ENCODE results near the gene PTPRT.

Gene PTPRT

DNA sequence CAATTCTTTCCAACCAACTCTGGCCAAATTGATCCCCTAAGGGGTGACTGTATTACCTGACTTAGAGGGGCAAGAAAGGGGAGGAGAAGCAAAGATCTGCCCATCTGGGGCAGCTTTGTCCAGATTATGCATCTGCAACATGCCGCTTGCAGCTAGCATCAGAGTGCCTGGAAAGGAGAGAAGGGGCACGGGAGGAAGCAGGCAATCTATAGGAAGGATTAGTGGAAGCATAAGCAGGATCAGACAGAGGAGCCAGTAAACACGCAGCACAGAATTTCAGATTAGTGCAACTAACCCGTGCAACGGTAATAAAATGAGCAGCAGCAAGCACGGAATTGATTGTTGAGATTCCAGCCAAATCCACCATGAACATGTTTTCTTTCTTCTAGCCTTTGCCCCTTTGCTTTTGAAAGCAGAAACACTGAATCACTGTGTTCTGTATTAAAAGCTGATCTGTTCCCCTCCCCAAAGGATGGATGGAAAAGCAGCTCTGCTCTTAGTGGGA is 927.9 kb downstream of the PTPRT start:
- H3K9me2 ChIP-seq (replicated peaks; ENCODE audit: insufficient read depth, low read length) = no peaks in the 10 kb centered on the region
- H3K4me2 ChIP-seq (ENCODE audit: low read depth, low read length, poor library complexity, severe bottlenecking) = no peak overlapping the region
- no peak overlapping the region for H3K27ac ChIP-seq (ENCODE audit: low read depth, low read length)
- H3F3A ChIP-seq (ENCODE audit: insufficient read depth) = no peaks in the 10 kb centered on the region
- TF ChIP-seq EZH2phosphoT487 (conservative IDR thresholded peaks at IDR 0.05; ENCODE audit: low read length) = no peak
- TF ChIP-seq, protein P1, sequence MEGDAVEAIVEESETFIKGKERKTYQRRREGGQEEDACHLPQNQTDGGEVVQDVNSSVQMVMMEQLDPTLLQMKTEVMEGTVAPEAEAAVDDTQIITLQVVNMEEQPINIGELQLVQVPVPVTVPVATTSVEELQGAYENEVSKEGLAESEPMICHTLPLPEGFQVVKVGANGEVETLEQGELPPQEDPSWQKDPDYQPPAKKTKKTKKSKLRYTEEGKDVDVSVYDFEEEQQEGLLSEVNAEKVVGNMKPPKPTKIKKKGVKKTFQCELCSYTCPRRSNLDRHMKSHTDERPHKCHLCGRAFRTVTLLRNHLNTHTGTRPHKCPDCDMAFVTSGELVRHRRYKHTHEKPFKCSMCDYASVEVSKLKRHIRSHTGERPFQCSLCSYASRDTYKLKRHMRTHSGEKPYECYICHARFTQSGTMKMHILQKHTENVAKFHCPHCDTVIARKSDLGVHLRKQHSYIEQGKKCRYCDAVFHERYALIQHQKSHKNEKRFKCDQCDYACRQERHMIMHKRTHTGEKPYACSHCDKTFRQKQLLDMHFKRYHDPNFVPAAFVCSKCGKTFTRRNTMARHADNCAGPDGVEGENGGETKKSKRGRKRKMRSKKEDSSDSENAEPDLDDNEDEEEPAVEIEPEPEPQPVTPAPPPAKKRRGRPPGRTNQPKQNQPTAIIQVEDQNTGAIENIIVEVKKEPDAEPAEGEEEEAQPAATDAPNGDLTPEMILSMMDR (IDR thresholded peaks at IDR 0.05; ENCODE audit: insufficient read depth, low read length, poor library complexity, severe bottlenecking) = no peak
- no peak overlapping the region for H2AFZ ChIP-seq (ENCODE audit: low read depth, low read length, severe bottlenecking)
- no peak overlapping the region for H3K9ac ChIP-seq (ENCODE audit: low read length)
- H3K27me3 ChIP-seq (ENCODE audit: low read length) = no peaks in the 10 kb centered on the region
- no peaks in the 10 kb centered on the region for H3K9me3 ChIP-seq (ENCODE audit: insufficient read depth, low read length)
- no peak overlapping the region for H3K4me3 ChIP-seq (ENCODE audit: insufficient read depth, low read length, poor library complexity, severe bottlenecking)
- H4K20me1 ChIP-seq (ENCODE audit: low read depth, low read length) = no peaks in the 10 kb centered on the region
- no peaks in the 10 kb centered on the region for H3K79me2 ChIP-seq (ENCODE audit: insufficient read depth, low read length)
- no peaks in the 10 kb centered on the region for H3K36me3 ChIP-seq (ENCODE audit: low read length)

DNA sequence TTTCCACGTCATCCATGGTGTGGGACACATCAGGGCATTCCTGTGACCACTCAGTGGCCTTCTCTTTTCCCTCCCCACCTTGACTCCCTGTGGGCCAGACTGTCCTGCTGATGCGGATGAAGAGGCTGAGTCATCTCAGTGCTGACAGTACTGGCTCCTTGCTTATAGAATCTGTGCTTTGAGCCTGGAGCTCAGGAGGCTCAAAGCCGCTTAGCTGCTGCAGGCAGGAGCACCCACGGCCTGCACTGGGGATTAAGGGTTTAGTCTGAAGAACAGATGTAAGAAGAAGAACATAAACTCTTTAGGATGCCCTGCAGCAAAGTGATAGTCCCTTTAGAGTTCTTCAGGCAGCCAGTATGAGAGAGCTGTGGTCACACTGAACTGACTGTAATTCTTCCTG is 929.5 kb downstream of the PTPRT start:
- Histone ChIP-seq H3K36me3 (ENCODE audit: low read length) (no peaks in the 10 kb centered on the region), H3K79me2 (ENCODE audit: insufficient read depth, low read length) (no peaks in the 10 kb centered on the region), H3K9ac (ENCODE audit: low read length) (no peak overlapping the region), H3K9me3 (ENCODE audit: insufficient read depth, low read length) (no peaks in the 10 kb centered on the region), H2AFZ (ENCODE audit: low read depth, low read length, severe bottlenecking) (no peak overlapping the region), H3K27ac (ENCODE audit: low read depth, low read length) (no peak overlapping the region), H3F3A (ENCODE audit: insufficient read depth) (no peaks in the 10 kb centered on the region), H3K9me2 (replicated peaks; ENCODE audit: insufficient read depth, low read length) (no peaks in the 10 kb centered on the region), H3K4me2 (ENCODE audit: low read depth, low read length, poor library complexity, severe bottlenecking) (no peak overlapping the region), H3K27me3 (ENCODE audit: low read length) (no peaks in the 10 kb centered on the region), H4K20me1 (ENCODE audit: low read depth, low read length) (no peaks in the 10 kb centered on the region), H3K4me3 (ENCODE audit: insufficient read depth, low read length, poor library complexity, severe bottlenecking) (no peak overlapping the region)
- TF ChIP-seq, protein P1 (IDR thresholded peaks at IDR 0.05; ENCODE audit: insufficient read depth, low read length, poor library complexity, severe bottlenecking) = no peak
- TF ChIP-seq EZH2phosphoT487 (conservative IDR thresholded peaks at IDR 0.05; ENCODE audit: low read length) = no peak

DNA sequence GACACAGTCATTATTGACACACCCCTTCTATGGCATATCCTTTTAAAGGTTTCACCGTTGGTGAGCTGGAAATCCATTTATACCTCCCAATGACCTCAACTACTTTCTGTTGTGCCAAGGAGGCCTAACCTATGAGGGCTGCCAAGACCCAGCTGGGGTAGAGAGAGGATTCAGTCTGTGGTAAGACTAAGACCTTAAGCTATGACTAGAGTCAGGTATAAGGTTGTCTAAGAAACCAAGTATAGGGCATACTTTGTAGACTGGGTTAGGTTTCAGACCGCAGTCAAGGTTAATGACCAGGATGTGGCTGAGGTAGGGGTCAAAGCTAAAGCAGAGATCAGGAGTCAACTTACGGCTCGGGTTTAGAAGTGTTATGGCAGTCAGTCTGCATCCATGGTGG is 930.3 kb downstream of the PTPRT start:
- no peak overlapping the region for H3K4me3 ChIP-seq (ENCODE audit: insufficient read depth, low read length, poor library complexity, severe bottlenecking)
- H3K9ac ChIP-seq (ENCODE audit: low read length) = no peak overlapping the region
- H3K9me2 ChIP-seq (replicated peaks; ENCODE audit: insufficient read depth, low read length) = no peaks in the 10 kb centered on the region
- no peak for TF ChIP-seq EZH2phosphoT487 (conservative IDR thresholded peaks at IDR 0.05; ENCODE audit: low read length)
- no peaks in the 10 kb centered on the region for H3F3A ChIP-seq (ENCODE audit: insufficient read depth)
- H3K27me3 ChIP-seq (ENCODE audit: low read length) = no peaks in the 10 kb centered on the region
- H3K79me2 ChIP-seq (ENCODE audit: insufficient read depth, low read length) = no peaks in the 10 kb centered on the region
- H3K4me2 ChIP-seq (ENCODE audit: low read depth, low read length, poor library complexity, severe bottlenecking) = no peak overlapping the region
- H3K9me3 ChIP-seq (ENCODE audit: insufficient read depth, low read length) = no peaks in the 10 kb centered on the region
- no peak overlapping the region for H2AFZ ChIP-seq (ENCODE audit: low read depth, low read length, severe bottlenecking)
- no peaks in the 10 kb centered on the region for H3K36me3 ChIP-seq (ENCODE audit: low read length)
- no peak overlapping the region for H3K27ac ChIP-seq (ENCODE audit: low read depth, low read length)
- H4K20me1 ChIP-seq (ENCODE audit: low read depth, low read length) = no peaks in the 10 kb centered on the region

DNA sequence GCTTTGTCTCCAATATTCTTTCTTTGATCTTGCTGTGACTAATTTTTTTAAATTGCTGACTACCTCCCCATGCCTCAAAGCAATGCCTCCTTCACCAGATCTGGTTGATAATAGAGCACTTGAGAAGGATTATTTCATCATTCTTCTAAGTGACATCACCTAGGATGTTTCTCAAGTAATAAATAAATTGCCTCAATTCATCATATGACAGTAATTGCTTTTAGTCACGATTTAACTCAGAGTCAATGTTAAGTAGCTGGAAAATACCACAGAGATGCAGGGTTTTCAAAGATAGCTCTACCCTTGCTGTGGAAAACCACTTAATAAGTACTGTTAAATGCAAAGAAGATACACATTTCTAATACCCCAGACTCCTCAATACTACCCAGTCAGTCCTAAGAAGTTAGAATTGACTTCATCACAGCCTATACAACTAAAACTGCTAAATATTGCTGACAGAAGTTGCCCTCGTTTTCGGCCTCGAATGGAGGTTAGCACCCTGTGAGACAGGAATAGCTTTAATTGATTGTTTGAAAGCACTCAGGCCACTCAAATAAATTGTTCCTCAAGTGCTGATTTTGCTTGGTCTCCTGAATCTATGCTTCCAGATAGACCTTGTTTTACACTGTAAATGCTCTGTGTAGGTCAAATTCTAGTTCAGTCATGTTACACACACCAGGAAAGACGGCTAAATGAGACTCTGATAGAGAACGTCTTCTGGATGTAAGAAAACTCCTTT is 931.0 kb downstream of the PTPRT start:
- TF ChIP-seq, protein P1 (IDR thresholded peaks at IDR 0.05; ENCODE audit: insufficient read depth, low read length, poor library complexity, severe bottlenecking) = no peak
- no peak for TF ChIP-seq EZH2phosphoT487 (conservative IDR thresholded peaks at IDR 0.05; ENCODE audit: low read length)
- no peaks in the 10 kb centered on the region for H3K36me3 ChIP-seq (ENCODE audit: low read length)
- H2AFZ ChIP-seq (ENCODE audit: low read depth, low read length, severe bottlenecking) = no peak overlapping the region
- H3K9me2 ChIP-seq (replicated peaks; ENCODE audit: insufficient read depth, low read length) = no peaks in the 10 kb centered on the region
- no peak overlapping the region for H3K4me3 ChIP-seq (ENCODE audit: insufficient read depth, low read length, poor library complexity, severe bottlenecking)
- no peaks in the 10 kb centered on the region for H4K20me1 ChIP-seq (ENCODE audit: low read depth, low read length)
- H3K79me2 ChIP-seq (ENCODE audit: insufficient read depth, low read length) = no peaks in the 10 kb centered on the region
- H3K9ac ChIP-seq (ENCODE audit: low read length) = no peak overlapping the region
- H3K9me3 ChIP-seq (ENCODE audit: insufficient read depth, low read length) = no peaks in the 10 kb centered on the region
- H3K27me3 ChIP-seq (ENCODE audit: low read length) = no peaks in the 10 kb centered on the region
- H3K27ac ChIP-seq (ENCODE audit: low read depth, low read length) = no peak overlapping the region
- H3F3A ChIP-seq (ENCODE audit: insufficient read depth) = no peaks in the 10 kb centered on the region
- no peak overlapping the region for H3K4me2 ChIP-seq (ENCODE audit: low read depth, low read length, poor library complexity, severe bottlenecking)

All from SU-DHL-6 (cell line).